Body of pancreas (tissue), 4 donors: ENCODE measurements around the gene ZNF619. TPM values are rescaled to one million over a fixed set of nuclear protein-coding genes. Genes with fewer than 3 reads are reported as not detected.
A peak's percentile ranks its signal among the peaks of the same experiment; 100 is the strongest.

ENCODE experiments used
- ATAC-seq: fragments of 150-250 bp; one replicate; pipeline ENCODE4 v1.9.1; 2016
- DNase-seq, 4 donors: peaks; one replicate each; pipeline ENCODE4 v3.0.0-alpha.2; 2019
- H3K27ac ChIP-seq, 4 donors: fragments of 200-600 bp; sonication (generic); 1 replicate in 3 of 4; 2 replicates in 1 of 4; pipeline versions ENCODE4 v1.5.1 to v1.6.1; 2016 to 2019; ENCODE audit warnings: mild to moderate bottlenecking in 1 of 4, mixed read lengths in 1 of 4, moderate library complexity in 1 of 4
- H3K27me3 ChIP-seq, 2 donors: fragments of 200-600 bp; sonication (generic); one replicate each; pipeline ENCODE4 v1.6.0; 2016; ENCODE audit warnings: mild to moderate bottlenecking in 1 of 2
- H3K36me3 ChIP-seq, 2 donors: fragments of 200-600 bp; sonication (generic); replicated peaks in 1 of 2; 2 replicates each; pipeline ENCODE4 v1.5.1; 2016; ENCODE audit warnings: low read depth in 2 of 2; ENCODE audit not compliant: insufficient read depth in 1 of 2
- H3K4me1 ChIP-seq: fragments of 200-600 bp; sonication (generic); one replicate; pipeline ENCODE4 v1.6.0; 2016
- H3K4me3 ChIP-seq, 2 donors: fragments of 200-600 bp; sonication (generic); 1 replicate in 1 of 2; 2 replicates in 1 of 2; pipeline ENCODE4 v1.5.1; 2016 to 2019
- H3K9me3 ChIP-seq, 3 donors: fragments of 200-600 bp; sonication (generic); 1 replicate in 2 of 3; 2 replicates in 1 of 3; pipeline ENCODE4 v1.5.1; 2016
- CTCF ChIP-seq, 7 experiments: fragments of 450-650 bp in 4 of 7; fragments of 200-600 bp in 3 of 7; sonication (generic) in 3 of 7; IDR thresholded peaks; one replicate each; pipeline ENCODE4 v1.5.1; 2016 to 2019; ENCODE audit warnings: antibody characterized with exemption in 7 of 7
- POLR2A ChIP-seq, 3 donors: fragments of 450-650 bp; IDR thresholded peaks; one replicate each; pipeline ENCODE4 v1.6.1; 2016; ENCODE audit warnings: antibody characterized with exemption in 3 of 3, mild to moderate bottlenecking in 2 of 3
- WGBS, 2 donors: methylation state at CpG; one replicate each; pipeline ENCODE4 v1.1.5; 2017; 5-methylcytosine and 5-hydroxymethylcytosine counted together
- intact Hi-C: fragments of 100-400 bp; cut with DNase I; formaldehyde crosslinking; loops from one replicate; pipeline ENCODE4 v1.15.1; 2023
- total RNA-seq, 2 donors: library from RNA; depleted of rRNA; stranded (reverse); fragments of >200 nt; gene quantifications; one replicate each; pipeline ENCODE4 v1.1.0, GENCODE V29; 2016

Gene ZNF619
- 1 to 10 TPM; 3.0 to 3.9 TPM for total RNA-seq

DNA sequence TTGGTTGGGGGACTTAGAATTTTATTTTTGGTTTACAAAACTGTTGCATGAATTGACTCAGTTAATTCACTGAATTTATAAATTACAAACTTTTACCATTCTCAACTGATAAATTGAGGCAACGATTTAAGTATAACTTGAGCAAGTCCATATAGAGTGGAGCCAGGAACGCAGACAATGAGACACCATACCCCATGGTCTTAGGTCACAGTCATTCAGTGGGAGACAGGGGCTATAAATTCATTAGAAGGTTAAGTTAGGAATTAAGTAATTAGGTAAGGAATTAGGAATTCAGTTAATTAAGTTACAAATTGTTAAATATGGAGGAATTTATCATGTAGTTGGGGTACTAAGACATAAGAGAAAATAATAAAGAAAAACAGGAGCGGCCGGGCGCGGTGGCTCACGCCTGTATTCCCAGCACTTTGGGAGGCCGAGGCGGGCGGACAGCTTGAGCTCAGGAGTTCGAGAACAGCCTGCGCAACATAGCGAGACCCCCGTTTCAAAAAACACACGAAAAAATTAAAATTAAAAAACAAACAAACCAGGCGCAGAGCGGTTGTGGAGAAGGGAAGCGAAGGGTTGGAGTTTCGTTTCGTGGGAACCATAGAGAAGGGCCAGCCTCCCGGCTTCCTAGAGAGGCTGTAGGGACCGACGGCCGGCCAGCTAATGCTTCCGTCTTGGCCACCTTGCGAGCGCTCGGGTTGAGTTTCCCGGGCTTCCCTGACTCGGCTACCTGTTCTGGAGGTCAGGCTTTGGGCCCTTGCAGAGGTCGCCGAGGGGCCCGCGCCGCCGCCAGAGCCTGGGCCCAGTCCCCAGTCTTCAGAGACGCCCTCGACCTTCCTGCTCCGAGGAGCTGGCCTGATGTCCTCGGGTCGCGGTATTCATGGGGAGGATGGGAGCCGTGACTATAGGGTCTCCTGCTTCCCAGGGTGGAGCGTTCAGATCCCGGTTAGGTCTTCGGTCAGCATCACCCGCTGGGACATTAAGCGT, at the start of gene ZNF619:
ZNF619 (plus strand) TSS at position 645 of the 993 bp plus-strand sequence. CDS start 858 bp downstream, outside the sequence.
- Histone ChIP-seq H3K36me3 (peaks cover 0 to 4% of the 10 kb centered on the region in 2 donors), H3K27me3 (no peaks in the 10 kb centered on the region), H3K4me3 (peak within 1 kb of the TSS; percentile 24 to 59), H3K4me1 (peaks cover 11% of the 10 kb centered on the region), H3K27ac (peak within 1 kb of the TSS in 3 of 4 donors; percentile 50 to 80 (median 59)), H3K9me3 (no peaks in the 10 kb centered on the region)
- 6 to 7% methylated on average over 46 to 48 of the region's 48 CpGs for WGBS, 2 donors
- DNase-seq: peak; percentile 77 to 84 (median 82)
- intact Hi-C loops: no loop called here
- TF ChIP-seq CTCF (IDR thresholded peaks at IDR 0.05) (peak in 1 of 7 experiments; percentile 2), POLR2A (IDR thresholded peaks at IDR 0.05) (peak in 2 of 3 donors; percentile 62 to 71)
- ATAC-seq: peak; percentile 98

- TF ChIP-seq POLR2A (IDR thresholded peaks at IDR 0.05) (no peak), CTCF (IDR thresholded peaks at IDR 0.05) (peak in 1 of 7 experiments; percentile 9)
- Histone ChIP-seq H3K9me3 (no peaks in the 10 kb centered on the region), H3K27me3 (no peaks in the 10 kb centered on the region), H3K4me3 (no peak overlapping the region), H3K36me3 (no peaks in the 10 kb centered on the region), H3K4me1 (no peaks in the 10 kb centered on the region), H3K27ac (no peak overlapping the region)
- no peak for DNase-seq
- no peak for ATAC-seq
- 81 to 82% methylated on average over 2 of the region's 2 CpGs for WGBS, 2 donors
- intact Hi-C loops: no loop called here
Observed at GRCh38 chr3:40432793-40433192, 44.1 kb upstream of the ZNF619 start.

GRCh38 chr3:40437889-40438288, 39.0 kb upstream of the ZNF619 start:
- WGBS, 2 donors: 78 to 81% methylated on average over 5 of the region's 5 CpGs
- no peaks in the 10 kb centered on the region for H3K36me3 ChIP-seq
- intact Hi-C loops: no loop called here
- H3K27me3 ChIP-seq: no peaks in the 10 kb centered on the region
- H3K9me3 ChIP-seq: no peaks in the 10 kb centered on the region
- TF ChIP-seq POLR2A (IDR thresholded peaks at IDR 0.05) (no peak), CTCF (IDR thresholded peaks at IDR 0.05) (no peak)
- no peak overlapping the region for H3K4me3 ChIP-seq
- no peak overlapping the region for H3K27ac ChIP-seq
- no peak for DNase-seq
- ATAC-seq: no peak
- H3K4me1 ChIP-seq: no peaks in the 10 kb centered on the region

DNA sequence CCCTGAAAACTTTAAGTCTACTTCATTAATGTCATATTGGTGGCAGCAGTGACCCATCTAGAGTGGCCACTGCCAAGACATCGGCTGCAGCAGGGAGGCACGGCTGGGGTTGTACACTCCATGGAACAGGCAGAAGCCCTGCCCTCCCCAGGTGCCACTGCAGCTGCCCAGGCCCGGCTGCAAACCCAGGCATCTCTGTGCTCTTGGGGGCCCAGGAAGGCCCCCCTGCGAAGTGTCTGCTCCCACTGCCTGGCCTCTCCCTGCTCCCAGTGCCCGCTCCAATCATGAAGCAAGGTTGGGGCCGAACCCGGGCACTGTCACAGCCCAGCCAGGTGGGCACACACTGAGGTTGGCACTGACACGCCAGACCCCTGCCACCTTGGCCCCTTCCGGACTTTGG, 31.9 kb upstream of the ZNF619 start:
- Histone ChIP-seq H3K27me3 (no peaks in the 10 kb centered on the region), H3K9me3 (no peaks in the 10 kb centered on the region), H3K36me3 (no peaks in the 10 kb centered on the region), H3K4me1 (no peaks in the 10 kb centered on the region), H3K27ac (no peak overlapping the region), H3K4me3 (no peak overlapping the region)
- no peak for TF ChIP-seq POLR2A (IDR thresholded peaks at IDR 0.05)
- TF ChIP-seq CTCF (IDR thresholded peaks at IDR 0.05): no peak
- WGBS, 2 donors: 84 to 93% methylated on average over 6 to 9 of the region's 9 CpGs
- ATAC-seq (no peak), DNase-seq (no peak)
- intact Hi-C loops: loop anchor here (10.0 kb wide), 1 partner anchor 120 kb away; no protein-coding TSS in a partner anchor
